ENCODE results near the gene GAL3ST2.
"Not testable (repeated sequence)": the region's sequence is repeated elsewhere in the genome, so short reads cannot be mapped to it uniquely, and the experiment has no call there.

The GAL3ST2 gene

DNA sequence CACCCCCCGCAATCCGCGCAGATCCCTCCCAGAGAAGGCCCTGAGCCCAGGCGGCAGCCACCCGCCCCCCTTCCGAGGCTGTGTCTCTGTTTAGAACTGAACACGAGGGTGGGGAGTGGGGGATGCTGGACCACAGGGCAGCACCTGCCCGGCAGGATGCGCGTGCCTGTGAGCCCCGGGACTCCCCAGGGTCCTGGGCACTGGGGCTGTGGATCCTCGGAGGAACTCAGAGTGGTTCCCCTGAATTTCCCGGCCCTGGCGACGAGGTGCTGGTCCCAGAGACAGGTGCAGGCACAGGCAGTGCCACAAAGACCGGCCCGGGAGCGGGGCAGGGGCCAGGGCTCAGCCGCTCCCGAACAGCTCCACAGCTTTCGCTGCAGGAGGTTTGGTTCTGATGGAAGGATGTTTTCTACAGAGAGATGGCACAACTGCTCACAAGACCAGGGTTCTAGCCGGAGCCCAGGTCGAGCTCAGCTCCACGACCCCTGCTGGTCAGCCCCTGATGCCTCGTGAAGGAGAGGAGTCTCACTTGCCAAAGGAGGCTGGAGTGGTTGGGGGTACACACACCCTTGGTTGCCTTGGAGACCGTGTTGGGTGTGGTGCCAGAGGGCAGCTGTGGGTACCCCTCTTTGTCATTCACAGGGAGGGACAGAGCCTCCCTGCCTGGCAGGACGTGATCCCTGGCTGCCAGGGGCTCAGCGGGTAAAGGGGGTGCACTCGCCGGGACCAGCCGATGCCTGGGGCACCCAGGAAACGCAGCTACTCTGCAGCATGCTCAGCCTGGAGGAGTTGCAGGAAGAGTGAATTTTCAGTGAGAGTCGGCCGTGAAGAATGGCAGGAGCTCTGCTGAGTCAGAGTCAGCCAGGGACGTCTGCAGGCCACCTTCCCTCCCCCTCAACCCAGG is 28.0 kb downstream of the GAL3ST2 start:
- Histone ChIP-seq H2AFZ (ENCODE audit: low read length) (peak overlapping the region; percentile 25), H3K9me3 (replicated peaks in 1 of 2; ENCODE audit: control insufficient read depth in 2 of 2, insufficient read depth in 1 of 2, low read depth in 1 of 2, low read length in 2 of 2) (no peaks in the 10 kb centered on the region), H3K79me1 (ENCODE audit: low read depth, low read length) (peaks cover 8% of the 10 kb centered on the region), H2BK15ac (ENCODE audit: low read length) (peak overlapping the region; percentile 100), H3K4me1 (ENCODE audit: control insufficient read depth in 2 of 2, insufficient read depth in 1 of 2, low read depth in 1 of 2, low read length in 2 of 2) (peaks cover 16 to 22% of the 10 kb centered on the region in 2 donors), H4K91ac (ENCODE audit: low read depth, low read length, poor library complexity) (peak overlapping the region; percentile 87), H3K9ac (ENCODE audit: low read depth, low read length, poor library complexity) (no peak overlapping the region), H2BK12ac (ENCODE audit: low read length) (peak overlapping the region; percentile 75), H3K18ac (ENCODE audit: low read length) (peak overlapping the region; percentile 99), H4K8ac (ENCODE audit: low read depth, low read length) (no peak overlapping the region), H3K27ac (replicated peaks; ENCODE audit: low read length) (no peak overlapping the region), H2BK120ac (ENCODE audit: low read depth, low read length) (peak overlapping the region; percentile 76), H3K4me2 (ENCODE audit: insufficient read depth, low read length, poor library complexity, severe bottlenecking) (no peak overlapping the region), H3K36me3 (replicated peaks in 1 of 2; ENCODE audit: control insufficient read depth in 2 of 2, insufficient read depth in 2 of 2, low read length in 2 of 2) (no peaks in the 10 kb centered on the region), H3K23ac (ENCODE audit: low read depth, low read length, poor library complexity) (peak overlapping the region; percentile 75), H3K27me3 (ENCODE audit: control insufficient read depth in 3 of 3, insufficient read depth in 3 of 3, low read depth in 1 of 3, low read length in 3 of 3) (peaks cover 0 to 7% (median 0%) of the 10 kb centered on the region in 3 experiments), H2BK5ac (ENCODE audit: low read length) (peak overlapping the region; percentile 96), H3K4me3 (ENCODE audit: low read length in 2 of 2) (no peak overlapping the region), H3K4ac (ENCODE audit: low read length) (peak overlapping the region; percentile 90), H2AK5ac (ENCODE audit: low read depth, low read length) (peak overlapping the region; percentile 100), H3K14ac (ENCODE audit: low read length) (peak overlapping the region; percentile 96)
- WGBS, 2 donors (ENCODE audit: extremely low coverage in 2 of 2, insufficient read length in 2 of 2, insufficient replicate concordance in 1 of 2) = no CpG with 5 or more reads among the region's 35 CpGs
- DNase-seq (ENCODE audit: low spot score) = no peak

DNA sequence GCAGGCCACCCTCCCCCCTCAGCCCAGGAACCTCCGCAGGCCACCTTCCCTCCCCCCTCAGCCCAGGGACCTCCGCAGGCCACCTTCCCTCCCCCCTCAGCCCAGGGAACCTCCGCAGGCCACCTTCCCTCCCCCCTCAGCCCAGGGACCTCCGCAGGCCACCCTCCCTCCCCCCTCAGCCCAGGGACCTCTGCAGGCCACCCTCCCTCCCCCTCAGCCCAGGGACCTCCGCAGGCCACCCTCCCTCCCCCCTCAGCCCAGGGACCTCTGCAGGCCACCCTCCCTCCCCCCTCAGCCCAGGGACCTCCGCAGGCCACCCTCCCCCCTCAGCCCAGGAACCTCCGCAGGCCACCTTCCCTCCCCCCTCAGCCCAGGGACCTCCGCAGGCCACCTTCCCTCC is 29.6 kb downstream of the GAL3ST2 start:
- H3K4me2 ChIP-seq (ENCODE audit: insufficient read depth, low read length, poor library complexity, severe bottlenecking); H2BK15ac ChIP-seq (ENCODE audit: low read length); H3K4me3 ChIP-seq (ENCODE audit: low read length in 2 of 2); H3K23ac ChIP-seq (ENCODE audit: low read depth, low read length, poor library complexity); H2AK5ac ChIP-seq (ENCODE audit: low read depth, low read length); H3K18ac ChIP-seq (ENCODE audit: low read length); H4K8ac ChIP-seq (ENCODE audit: low read depth, low read length); H2AFZ ChIP-seq (ENCODE audit: low read length); DNase-seq (ENCODE audit: low spot score); H3K9ac ChIP-seq (ENCODE audit: low read depth, low read length, poor library complexity); H2BK5ac ChIP-seq (ENCODE audit: low read length); H4K91ac ChIP-seq (ENCODE audit: low read depth, low read length, poor library complexity); H2BK12ac ChIP-seq (ENCODE audit: low read length); H3K36me3 ChIP-seq (replicated peaks in 1 of 2; ENCODE audit: control insufficient read depth in 2 of 2, insufficient read depth in 2 of 2, low read length in 2 of 2); H3K4ac ChIP-seq (ENCODE audit: low read length); H3K27me3 ChIP-seq (ENCODE audit: control insufficient read depth in 3 of 3, insufficient read depth in 3 of 3, low read depth in 1 of 3, low read length in 3 of 3); H3K27ac ChIP-seq (replicated peaks; ENCODE audit: low read length); H2BK120ac ChIP-seq (ENCODE audit: low read depth, low read length); H3K79me1 ChIP-seq (ENCODE audit: low read depth, low read length); H3K9me3 ChIP-seq (replicated peaks in 1 of 2; ENCODE audit: control insufficient read depth in 2 of 2, insufficient read depth in 1 of 2, low read depth in 1 of 2, low read length in 2 of 2); H3K14ac ChIP-seq (ENCODE audit: low read length): not testable (repeated sequence)
- no CpG with 5 or more reads among the region's 8 CpGs for WGBS, 2 donors (ENCODE audit: extremely low coverage in 2 of 2, insufficient read length in 2 of 2, insufficient replicate concordance in 1 of 2)
- peaks cover 16 to 22% of the 10 kb centered on the region in 2 donors for H3K4me1 ChIP-seq (ENCODE audit: control insufficient read depth in 2 of 2, insufficient read depth in 1 of 2, low read depth in 1 of 2, low read length in 2 of 2)

DNA sequence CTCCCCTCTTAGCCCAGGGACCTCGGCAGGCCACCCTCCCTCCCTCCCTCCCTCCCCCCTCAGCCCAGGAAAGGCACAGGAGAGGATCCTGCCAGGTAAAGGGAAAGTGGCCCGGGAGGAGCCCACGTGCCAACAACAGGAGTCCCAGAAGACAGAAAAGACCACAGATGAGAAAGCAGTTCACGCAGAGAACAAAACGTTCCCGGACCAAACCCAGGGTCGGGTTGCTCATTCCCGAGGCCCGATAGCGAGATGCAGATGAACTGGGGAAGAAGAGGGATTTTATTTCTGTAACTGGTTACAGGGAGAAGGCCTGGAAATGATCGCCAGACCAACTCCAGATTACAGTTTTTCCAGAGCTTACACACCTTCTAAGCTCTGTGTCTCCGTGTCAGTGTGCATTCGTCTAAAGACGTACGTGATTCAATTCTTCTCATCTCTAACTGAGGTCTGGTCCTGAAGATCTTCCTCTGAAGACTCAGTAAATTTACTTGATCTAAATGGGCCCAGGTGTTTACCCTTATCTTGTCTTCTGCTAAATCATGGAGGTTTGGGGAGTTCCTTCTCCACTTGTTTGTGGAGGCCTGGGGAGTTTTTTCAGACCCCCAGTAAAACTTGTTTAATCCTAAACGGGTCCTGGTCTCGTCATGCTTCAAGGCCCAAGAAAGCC is 31.6 kb downstream of the GAL3ST2 start:
- H3K9me3 ChIP-seq (replicated peaks in 1 of 2; ENCODE audit: control insufficient read depth in 2 of 2, insufficient read depth in 1 of 2, low read depth in 1 of 2, low read length in 2 of 2) = no peaks in the 10 kb centered on the region
- no peak overlapping the region for H4K8ac ChIP-seq (ENCODE audit: low read depth, low read length)
- peaks cover 2% of the 10 kb centered on the region for H3K79me1 ChIP-seq (ENCODE audit: low read depth, low read length)
- no peaks in the 10 kb centered on the region for H3K36me3 ChIP-seq (replicated peaks in 1 of 2; ENCODE audit: control insufficient read depth in 2 of 2, insufficient read depth in 2 of 2, low read length in 2 of 2)
- no peak for DNase-seq (ENCODE audit: low spot score)
- H2BK15ac ChIP-seq (ENCODE audit: low read length) = no peak overlapping the region
- no peak overlapping the region for H4K91ac ChIP-seq (ENCODE audit: low read depth, low read length, poor library complexity)
- H3K9ac ChIP-seq (ENCODE audit: low read depth, low read length, poor library complexity) = no peak overlapping the region
- WGBS, 2 donors (ENCODE audit: extremely low coverage in 2 of 2, insufficient read length in 2 of 2, insufficient replicate concordance in 1 of 2) = no CpG with 5 or more reads among the region's 17 CpGs
- H3K4me1 ChIP-seq (ENCODE audit: control insufficient read depth in 2 of 2, insufficient read depth in 1 of 2, low read depth in 1 of 2, low read length in 2 of 2) = peaks cover 16 to 18% of the 10 kb centered on the region in 2 donors
- no peak overlapping the region for H2BK12ac ChIP-seq (ENCODE audit: low read length)
- H2AFZ ChIP-seq (ENCODE audit: low read length) = peak overlapping the region; percentile 62
- H3K23ac ChIP-seq (ENCODE audit: low read depth, low read length, poor library complexity) = no peak overlapping the region
- H3K4me3 ChIP-seq (ENCODE audit: low read length in 2 of 2) = no peak overlapping the region
- no peak overlapping the region for H2BK120ac ChIP-seq (ENCODE audit: low read depth, low read length)
- no peak overlapping the region for H2AK5ac ChIP-seq (ENCODE audit: low read depth, low read length)
- H3K27ac ChIP-seq (replicated peaks; ENCODE audit: low read length) = peak overlapping the region; percentile 38
- no peak overlapping the region for H3K4ac ChIP-seq (ENCODE audit: low read length)
- H2BK5ac ChIP-seq (ENCODE audit: low read length) = no peak overlapping the region
- no peak overlapping the region for H3K4me2 ChIP-seq (ENCODE audit: insufficient read depth, low read length, poor library complexity, severe bottlenecking)
- H3K18ac ChIP-seq (ENCODE audit: low read length) = peak overlapping the region; percentile 59
- peaks cover 0 to 4% (median 0%) of the 10 kb centered on the region in 3 experiments for H3K27me3 ChIP-seq (ENCODE audit: control insufficient read depth in 3 of 3, insufficient read depth in 3 of 3, low read depth in 1 of 3, low read length in 3 of 3)
- H3K14ac ChIP-seq (ENCODE audit: low read length) = no peak overlapping the region

All from neuronal stem cell (in vitro differentiated cells).